WTC11 (cell line): Measurements from ENCODE around the gene ZDHHC22. TPM values are rescaled to one million over a fixed set of nuclear protein-coding genes. Genes with fewer than 3 reads are reported as not detected.

Experiments used
- ATAC-seq: fragments of 200-7000 bp; cut with Tn5 transposase; 2 replicates; pipeline ENCODE4 v1.10.0; 2021; ENCODE audit warnings: mild to moderate bottlenecking, moderate library complexity
- CTCF ChIA-PET: fragments of 300-600 bp; sonication (Branson Sonifier 250); formaldehyde crosslinking; loops from one replicate; lab custom pipeline; 2021; ENCODE audit warnings: antibody characterized with exemption; lab: Charles Lee
- POLR2A ChIA-PET: fragments of 350-600 bp; sonication (Branson Sonifier 250); formaldehyde crosslinking; loops from one replicate; lab custom pipeline; 2021; ENCODE audit warnings: antibody characterized with exemption; lab: Charles Lee
- DNase-seq: peaks from one replicate; pipeline ENCODE4 v3.0.0; 2021; ENCODE audit warnings: low spot score
- H3K27ac Mint-ChIP-seq: 2 replicates; pipeline ENCODE4 v1.8.0; 2021; ENCODE audit warnings: mixed read lengths
- H3K27me3 Mint-ChIP-seq: 2 replicates; pipeline ENCODE4 v1.8.0; 2021; ENCODE audit warnings: low read depth, mild to moderate bottlenecking, moderate library complexity, mixed read lengths
- H3K36me3 Mint-ChIP-seq: 2 replicates; pipeline ENCODE4 v1.8.0; 2021; ENCODE audit warnings: mixed read lengths
- H3K4me1 Mint-ChIP-seq: 2 replicates; pipeline ENCODE4 v1.8.0; 2022; ENCODE audit warnings: mixed read lengths
- H3K4me3 Mint-ChIP-seq: 2 replicates; pipeline ENCODE4 v1.8.0; 2021; ENCODE audit warnings: mild to moderate bottlenecking, moderate library complexity, mixed read lengths
- H3K9me3 Mint-ChIP-seq: 2 replicates; pipeline ENCODE4 v1.8.0; 2021; ENCODE audit warnings: mixed read lengths
- GTF2I ChIP-seq: fragments of 250-450 bp; sonication (Bioruptor Pico); conservative IDR thresholded peaks from 2 replicates; pipeline ENCODE4 v1.4.0; 2021; ENCODE audit warnings: mild to moderate bottlenecking
- KAT7 ChIP-seq: sonication (generic); formaldehyde crosslinking; IDR thresholded peaks from 2 replicates; pipeline ENCODE4 v1.8.1; 2023; ENCODE audit warnings: missing genetic modification reagents, mild to moderate bottlenecking, borderline replicate concordance
- NFE2L1 ChIP-seq: sonication (generic); formaldehyde crosslinking; IDR thresholded peaks from 2 replicates; pipeline ENCODE4 v1.8.1; 2023; ENCODE audit warnings: missing genetic modification reagents
- SP1 ChIP-seq: sonication (generic); formaldehyde crosslinking; conservative IDR thresholded peaks from 2 replicates; pipeline ENCODE4 v1.8.1; 2022; ENCODE audit warnings: missing genetic modification reagents
- TCF7 ChIP-seq: sonication (generic); formaldehyde crosslinking; IDR thresholded peaks from 2 replicates; pipeline ENCODE4 v1.8.0; 2022; ENCODE audit warnings: mild to moderate bottlenecking, low read depth, missing genetic modification reagents, moderate library complexity
- TEAD4 ChIP-seq: sonication (generic); formaldehyde crosslinking; IDR thresholded peaks from 2 replicates; pipeline ENCODE4 v1.8.0; 2022; ENCODE audit warnings: mild to moderate bottlenecking, missing genetic modification reagents
- TP53 ChIP-seq: sonication (generic); formaldehyde crosslinking; IDR thresholded peaks from 2 replicates; pipeline ENCODE4 v1.8.1; 2023; ENCODE audit warnings: mild to moderate bottlenecking, missing genetic modification reagents
- ZNF138 ChIP-seq: sonication (generic); formaldehyde crosslinking; conservative IDR thresholded peaks from 2 replicates; pipeline ENCODE4 v1.8.1; 2022; ENCODE audit warnings: mild to moderate bottlenecking, moderate library complexity, missing genetic modification reagents
- ZNF423 ChIP-seq: fragments of 250-450 bp; sonication (Bioruptor Pico); IDR thresholded peaks from 2 replicates; pipeline ENCODE4 v2.1.2; 2022; ENCODE audit warnings: mild to moderate bottlenecking, moderate library complexity
- ZNF671 ChIP-seq: fragments of 250-450 bp; sonication (Bioruptor Pico); IDR thresholded peaks from 2 replicates; pipeline ENCODE4 v1.8.0; 2021; ENCODE audit warnings: mild to moderate bottlenecking
- total RNA-seq: library from RNA; stranded (reverse); gene quantifications from 3 replicates; pipeline ENCODE4 v1.2.3, GENCODE V29; 2021
- TF ChIP-seq, protein P1 (sequence below): fragments of 250-450 bp; sonication (Bioruptor Pico); IDR thresholded peaks from 2 replicates; pipeline ENCODE4 v1.9.0; 2021; ENCODE audit warnings: mild to moderate bottlenecking
- TF ChIP-seq, protein P2 (sequence below): sonication (generic); formaldehyde crosslinking; IDR thresholded peaks from 2 replicates; pipeline ENCODE4 v1.8.1; 2022; ENCODE audit warnings: mild to moderate bottlenecking, missing genetic modification reagents, moderate library complexity, borderline replicate concordance
- TF ChIP-seq, protein P3 (sequence below): sonication (generic); formaldehyde crosslinking; IDR thresholded peaks from 2 replicates; pipeline ENCODE4 v1.8.0; 2022; ENCODE audit warnings: mild to moderate bottlenecking, missing genetic modification reagents
- TF ChIP-seq, protein P4 (sequence below): sonication (generic); formaldehyde crosslinking; IDR thresholded peaks from 2 replicates; pipeline ENCODE4 v1.8.0; 2023; ENCODE audit warnings: missing genetic modification reagents
- TF ChIP-seq, protein P5 (sequence below): fragments of 250-450 bp; sonication (Bioruptor Pico); conservative IDR thresholded peaks from 2 replicates; pipeline ENCODE4 v1.9.0; 2021; ENCODE audit warnings: mild to moderate bottlenecking
- TF ChIP-seq, protein P6 (sequence below): sonication (generic); formaldehyde crosslinking; IDR thresholded peaks from 2 replicates; pipeline ENCODE4 v1.8.1; 2023; ENCODE audit warnings: mild to moderate bottlenecking, missing genetic modification reagents, moderate library complexity

The ZDHHC22 gene
- total RNA-seq, 1 experiment from 2014 or later, result 47.7 TPM

DNA sequence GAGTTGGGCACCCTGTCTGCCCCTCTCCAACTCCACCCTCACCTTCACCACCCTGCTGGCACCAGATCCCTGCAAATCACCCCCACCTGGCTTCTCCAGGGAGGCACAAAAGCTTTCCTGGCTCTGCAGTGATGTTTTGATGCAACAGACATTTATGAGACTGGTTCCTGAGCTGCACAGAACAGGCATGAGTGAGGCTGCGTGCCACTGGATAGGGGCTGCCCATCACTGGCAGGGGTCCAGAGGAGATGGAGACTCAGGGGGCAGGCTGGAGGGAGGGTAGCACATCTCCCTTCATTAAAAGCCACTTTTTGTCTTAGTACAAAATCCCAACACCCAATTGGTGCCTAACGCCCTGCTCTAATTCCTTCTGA is 17.3 kb upstream of the ZDHHC22 start:
- TF ChIP-seq, protein P1, sequence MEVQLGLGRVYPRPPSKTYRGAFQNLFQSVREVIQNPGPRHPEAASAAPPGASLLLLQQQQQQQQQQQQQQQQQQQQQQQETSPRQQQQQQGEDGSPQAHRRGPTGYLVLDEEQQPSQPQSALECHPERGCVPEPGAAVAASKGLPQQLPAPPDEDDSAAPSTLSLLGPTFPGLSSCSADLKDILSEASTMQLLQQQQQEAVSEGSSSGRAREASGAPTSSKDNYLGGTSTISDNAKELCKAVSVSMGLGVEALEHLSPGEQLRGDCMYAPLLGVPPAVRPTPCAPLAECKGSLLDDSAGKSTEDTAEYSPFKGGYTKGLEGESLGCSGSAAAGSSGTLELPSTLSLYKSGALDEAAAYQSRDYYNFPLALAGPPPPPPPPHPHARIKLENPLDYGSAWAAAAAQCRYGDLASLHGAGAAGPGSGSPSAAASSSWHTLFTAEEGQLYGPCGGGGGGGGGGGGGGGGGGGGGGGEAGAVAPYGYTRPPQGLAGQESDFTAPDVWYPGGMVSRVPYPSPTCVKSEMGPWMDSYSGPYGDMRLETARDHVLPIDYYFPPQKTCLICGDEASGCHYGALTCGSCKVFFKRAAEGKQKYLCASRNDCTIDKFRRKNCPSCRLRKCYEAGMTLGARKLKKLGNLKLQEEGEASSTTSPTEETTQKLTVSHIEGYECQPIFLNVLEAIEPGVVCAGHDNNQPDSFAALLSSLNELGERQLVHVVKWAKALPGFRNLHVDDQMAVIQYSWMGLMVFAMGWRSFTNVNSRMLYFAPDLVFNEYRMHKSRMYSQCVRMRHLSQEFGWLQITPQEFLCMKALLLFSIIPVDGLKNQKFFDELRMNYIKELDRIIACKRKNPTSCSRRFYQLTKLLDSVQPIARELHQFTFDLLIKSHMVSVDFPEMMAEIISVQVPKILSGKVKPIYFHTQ (CRISPR knock-in tag), result no peak
- TF ChIP-seq SP1 (no peak), KAT7 (no peak), TP53 (CRISPR knock-in tag) (no peak), TEAD4 (no peak), ZNF671 (CRISPR knock-in tag) (no peak), TCF7 (CRISPR knock-in tag) (no peak), GTF2I (CRISPR knock-in tag) (no peak)
- TF ChIP-seq, protein P2, sequence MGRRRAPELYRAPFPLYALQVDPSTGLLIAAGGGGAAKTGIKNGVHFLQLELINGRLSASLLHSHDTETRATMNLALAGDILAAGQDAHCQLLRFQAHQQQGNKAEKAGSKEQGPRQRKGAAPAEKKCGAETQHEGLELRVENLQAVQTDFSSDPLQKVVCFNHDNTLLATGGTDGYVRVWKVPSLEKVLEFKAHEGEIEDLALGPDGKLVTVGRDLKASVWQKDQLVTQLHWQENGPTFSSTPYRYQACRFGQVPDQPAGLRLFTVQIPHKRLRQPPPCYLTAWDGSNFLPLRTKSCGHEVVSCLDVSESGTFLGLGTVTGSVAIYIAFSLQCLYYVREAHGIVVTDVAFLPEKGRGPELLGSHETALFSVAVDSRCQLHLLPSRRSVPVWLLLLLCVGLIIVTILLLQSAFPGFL (CRISPR knock-in tag), result no peak
- TF ChIP-seq, protein P3, sequence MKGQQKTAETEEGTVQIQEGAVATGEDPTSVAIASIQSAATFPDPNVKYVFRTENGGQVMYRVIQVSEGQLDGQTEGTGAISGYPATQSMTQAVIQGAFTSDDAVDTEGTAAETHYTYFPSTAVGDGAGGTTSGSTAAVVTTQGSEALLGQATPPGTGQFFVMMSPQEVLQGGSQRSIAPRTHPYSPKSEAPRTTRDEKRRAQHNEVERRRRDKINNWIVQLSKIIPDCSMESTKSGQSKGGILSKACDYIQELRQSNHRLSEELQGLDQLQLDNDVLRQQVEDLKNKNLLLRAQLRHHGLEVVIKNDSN (CRISPR knock-in tag), result no peak
- TF ChIP-seq, protein P4, sequence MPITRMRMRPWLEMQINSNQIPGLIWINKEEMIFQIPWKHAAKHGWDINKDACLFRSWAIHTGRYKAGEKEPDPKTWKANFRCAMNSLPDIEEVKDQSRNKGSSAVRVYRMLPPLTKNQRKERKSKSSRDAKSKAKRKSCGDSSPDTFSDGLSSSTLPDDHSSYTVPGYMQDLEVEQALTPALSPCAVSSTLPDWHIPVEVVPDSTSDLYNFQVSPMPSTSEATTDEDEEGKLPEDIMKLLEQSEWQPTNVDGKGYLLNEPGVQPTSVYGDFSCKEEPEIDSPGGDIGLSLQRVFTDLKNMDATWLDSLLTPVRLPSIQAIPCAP (CRISPR knock-in tag), result no peak
- TF ChIP-seq, protein P5, sequence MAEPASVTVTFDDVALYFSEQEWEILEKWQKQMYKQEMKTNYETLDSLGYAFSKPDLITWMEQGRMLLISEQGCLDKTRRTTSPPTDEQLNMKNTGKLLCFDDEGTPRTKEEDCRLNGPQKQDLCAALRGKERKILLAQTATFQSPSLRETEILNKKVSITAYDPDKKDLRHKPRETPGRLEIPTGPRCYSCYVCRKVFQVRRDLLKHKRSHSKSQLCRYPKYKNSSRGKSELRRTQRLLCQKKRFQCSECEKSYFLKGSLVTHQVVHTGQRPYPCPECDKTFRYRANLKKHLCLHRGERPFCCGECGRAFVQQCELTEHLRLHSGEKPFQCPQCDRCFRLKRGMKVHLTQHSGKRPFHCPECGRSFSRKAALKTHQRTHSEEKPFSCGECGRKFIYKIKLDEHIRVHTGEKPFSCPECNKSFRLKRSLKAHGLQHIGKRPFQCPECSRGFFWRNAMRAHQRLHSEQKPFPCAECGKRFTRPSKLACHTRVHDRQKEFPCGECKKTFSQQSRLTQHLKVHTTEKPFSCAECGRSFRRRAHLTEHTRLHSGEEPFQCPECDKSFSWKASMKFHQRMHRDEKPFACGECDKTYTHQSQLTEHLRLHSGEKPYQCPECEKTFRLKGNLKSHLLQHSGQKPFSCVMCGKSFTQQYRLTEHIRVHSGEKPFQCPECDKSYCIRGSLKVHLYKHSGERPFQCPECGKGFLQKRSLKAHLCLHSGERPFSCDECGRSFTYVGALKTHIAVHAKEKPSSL (CRISPR knock-in tag), result no peak
- TF ChIP-seq, all 79 proteins: peak for 0
- DNase-seq (no peak), ATAC-seq (no peak)
- Mint-ChIP-seq H3K36me3 (no peaks in the 10 kb centered on the region), H3K9me3 (peaks cover 2% of the 10 kb centered on the region), H3K27ac (no peak overlapping the region), H3K4me3 (peak overlapping the region; percentile 34; the same call in 1 of the 2 replicates), H3K4me1 (peaks cover 28% of the 10 kb centered on the region), H3K27me3 (no peaks in the 10 kb centered on the region)
- CTCF ChIA-PET, result interaction anchor here (2.3 kb wide), 1 partner anchor 54 kb away, joined by 13 read pairs; no protein-coding TSS in a partner anchor
- POLR2A ChIA-PET, result interaction anchor here (1.2 kb wide), 1 partner anchor 29 kb away, joined by 3 read pairs; no protein-coding TSS in a partner anchor

DNA sequence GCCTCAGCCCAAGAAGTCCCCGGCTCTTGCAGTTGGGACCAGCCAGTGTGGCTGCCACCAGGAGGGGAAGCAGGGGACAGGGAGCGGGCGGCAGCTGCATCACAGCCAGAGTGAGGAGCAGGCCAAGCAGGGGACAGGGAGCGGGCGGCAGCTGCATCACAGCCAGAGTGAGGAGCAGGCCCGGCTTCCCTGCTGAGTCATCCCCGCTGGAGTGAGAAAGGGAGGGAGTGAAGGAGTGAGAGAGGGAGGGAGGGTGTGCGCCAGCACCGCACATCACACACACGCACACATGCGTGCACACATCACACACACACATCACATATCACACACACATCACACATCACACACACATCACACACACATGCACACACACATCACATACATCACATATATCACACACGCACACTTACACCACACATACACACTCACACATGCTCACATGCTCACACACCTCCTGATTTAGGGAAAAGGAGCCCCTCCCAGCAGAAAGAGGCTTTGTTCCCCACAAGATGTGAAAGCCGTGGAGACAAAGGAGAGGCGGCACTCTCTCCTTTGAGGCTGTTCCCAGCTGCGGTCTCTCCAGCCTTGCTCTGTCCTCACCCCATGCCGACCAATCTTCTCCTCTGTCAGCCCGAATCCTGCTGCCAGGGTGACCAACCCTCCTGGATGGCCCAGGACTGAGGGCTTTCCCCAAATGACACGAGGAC is 16.7 kb upstream of the ZDHHC22 start:
- peak; percentile 39 for DNase-seq
- Mint-ChIP-seq H3K9me3 (peaks cover 5% of the 10 kb centered on the region), H3K4me3 (peak overlapping the region; percentile 34; the same call in 1 of the 2 replicates), H3K27ac (no peak overlapping the region), H3K36me3 (no peaks in the 10 kb centered on the region), H3K27me3 (no peaks in the 10 kb centered on the region), H3K4me1 (peaks cover 34% of the 10 kb centered on the region)
- CTCF ChIA-PET, result interaction anchor here (2.3 to 7.7 kb wide), 2 partner anchors 17 to 55 kb away, joined by 13 to 147 read pairs; partner anchors contain the start of gene ZDHHC22
- ATAC-seq, result peak; percentile 82
- 0 out of 2 replicates have a peak, but pooled peaks have one; percentile 8 for TF ChIP-seq ZNF423
- peak; percentile 97 for TF ChIP-seq NFE2L1
- TF ChIP-seq, protein P6, sequence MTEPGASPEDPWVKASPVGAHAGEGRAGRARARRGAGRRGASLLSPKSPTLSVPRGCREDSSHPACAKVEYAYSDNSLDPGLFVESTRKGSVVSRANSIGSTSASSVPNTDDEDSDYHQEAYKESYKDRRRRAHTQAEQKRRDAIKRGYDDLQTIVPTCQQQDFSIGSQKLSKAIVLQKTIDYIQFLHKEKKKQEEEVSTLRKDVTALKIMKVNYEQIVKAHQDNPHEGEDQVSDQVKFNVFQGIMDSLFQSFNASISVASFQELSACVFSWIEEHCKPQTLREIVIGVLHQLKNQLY (CRISPR knock-in tag), result no peak
- no peak for TF ChIP-seq ZNF138 (CRISPR knock-in tag)
- TF ChIP-seq, all 79 proteins: peak for 2
- POLR2A ChIA-PET, result interaction anchor here (1.2 kb wide), 1 partner anchor 29 kb away, joined by 3 read pairs; no protein-coding TSS in a partner anchor
